HG03558 (cell line): ENCODE data around the gene ZYG11A.
"Not testable (repeated sequence)": the region's sequence is repeated elsewhere in the genome, so short reads cannot be mapped to it uniquely, and the experiment has no call there.

Experiments
- ATAC-seq: cut with Tn5 transposase; IDR thresholded peaks from one replicate; pipeline ENCODE4 v1.9.1; 2021; ENCODE audit warnings: moderate number of reproducible peaks; ENCODE audit not compliant: unreplicated experiment; ENCODE audit errors: extremely low read depth

Gene ZYG11A

DNA sequence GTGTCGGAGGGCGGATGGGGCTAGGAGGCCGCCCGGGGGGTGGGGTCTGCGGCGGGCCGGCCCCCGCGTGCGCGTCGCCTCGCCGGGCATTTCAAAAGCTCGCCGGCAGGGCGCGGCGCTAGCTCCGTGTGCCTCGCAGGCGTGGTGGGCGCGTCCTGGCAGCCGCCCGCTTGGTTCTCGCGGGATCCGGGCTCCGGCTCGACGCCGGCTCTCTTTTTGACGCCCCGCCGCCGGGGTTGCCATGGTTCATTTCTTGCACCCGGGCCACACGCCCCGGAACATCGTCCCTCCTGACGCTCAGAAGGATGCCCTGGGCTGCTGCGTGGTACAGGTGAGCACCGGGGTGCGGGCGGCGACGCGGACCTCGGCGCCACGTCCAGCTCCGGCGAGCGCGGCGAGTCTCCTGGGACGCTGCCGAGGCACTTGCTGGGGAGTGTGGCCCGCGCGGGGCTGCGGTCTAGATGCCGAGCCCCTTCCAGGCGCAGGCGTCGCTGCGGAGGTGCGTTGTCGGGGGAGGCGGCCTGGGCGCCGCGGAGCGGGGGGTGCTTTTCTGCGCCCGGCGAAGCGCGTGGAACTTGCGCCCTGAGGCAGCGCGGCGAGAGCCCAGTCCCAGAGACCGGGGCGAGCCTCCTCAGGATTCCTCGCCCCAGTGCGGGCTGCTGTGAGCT, at the start of gene ZYG11A:
ZYG11A (plus strand) TSS at position 118 of the 668 bp plus-strand sequence; CDS start at position 242, 124 bp downstream.
- ATAC-seq = no peak

DNA sequence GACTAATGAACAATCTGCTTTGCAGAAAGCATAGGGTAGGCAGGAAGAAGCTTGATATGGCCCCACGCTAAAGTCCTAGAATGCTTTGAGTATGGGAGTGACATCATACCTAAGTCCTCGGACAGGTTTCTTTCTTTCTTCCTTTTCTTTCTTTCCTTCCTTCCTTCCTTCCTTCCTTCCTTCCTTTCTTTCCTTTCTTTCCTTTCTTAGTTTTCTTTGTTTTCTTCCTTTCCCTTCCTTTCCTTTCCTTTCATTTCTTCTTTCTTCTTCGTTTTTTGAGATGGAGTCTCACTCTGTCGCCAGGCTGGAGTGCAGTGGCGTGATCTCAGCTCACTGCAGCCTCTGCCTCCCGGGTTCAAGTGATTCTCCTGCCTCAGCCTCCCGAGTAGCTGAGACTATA, 48.8 kb upstream of the ZYG11A start:
- not testable (repeated sequence) for ATAC-seq

DNA sequence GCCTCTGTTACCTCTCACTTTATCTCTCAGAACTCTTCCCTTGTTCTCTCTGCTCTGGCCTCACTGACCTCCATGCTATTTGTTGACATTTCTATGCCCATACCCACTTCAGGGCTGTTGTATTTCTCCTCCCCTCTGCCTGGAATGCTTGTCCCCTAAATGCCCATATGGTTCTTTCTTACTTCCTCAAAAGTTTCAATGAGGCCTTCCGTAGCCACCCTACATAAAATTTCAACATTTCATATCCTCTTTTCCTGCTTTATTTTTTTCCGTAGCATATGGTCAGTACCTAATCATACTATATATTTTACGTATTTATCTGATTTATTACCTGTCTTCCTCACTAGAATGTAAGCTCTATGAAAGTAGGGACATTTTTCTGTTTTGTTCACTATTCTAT, 47.1 kb upstream of the ZYG11A start:
- ATAC-seq = no peak

DNA sequence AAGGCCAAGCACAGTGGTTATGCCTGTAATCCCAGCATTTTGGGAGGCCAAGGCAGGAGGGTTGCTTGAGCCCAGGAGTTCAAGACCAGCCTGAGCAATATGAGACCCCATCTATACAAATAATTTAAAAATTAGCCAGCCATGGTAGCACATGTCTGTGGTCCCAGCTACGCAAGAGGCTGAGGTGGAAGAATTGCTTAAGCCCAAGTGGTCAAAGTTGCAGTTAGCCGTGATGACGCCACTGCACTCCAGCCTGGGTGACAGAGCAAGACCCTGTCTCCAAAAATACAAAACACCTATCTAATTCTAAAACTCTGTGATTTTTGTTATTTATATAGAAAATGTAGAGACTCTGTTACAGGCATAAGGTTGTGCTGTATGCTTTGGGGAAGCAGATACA, 44.2 kb upstream of the ZYG11A start:
- no peak for ATAC-seq

DNA sequence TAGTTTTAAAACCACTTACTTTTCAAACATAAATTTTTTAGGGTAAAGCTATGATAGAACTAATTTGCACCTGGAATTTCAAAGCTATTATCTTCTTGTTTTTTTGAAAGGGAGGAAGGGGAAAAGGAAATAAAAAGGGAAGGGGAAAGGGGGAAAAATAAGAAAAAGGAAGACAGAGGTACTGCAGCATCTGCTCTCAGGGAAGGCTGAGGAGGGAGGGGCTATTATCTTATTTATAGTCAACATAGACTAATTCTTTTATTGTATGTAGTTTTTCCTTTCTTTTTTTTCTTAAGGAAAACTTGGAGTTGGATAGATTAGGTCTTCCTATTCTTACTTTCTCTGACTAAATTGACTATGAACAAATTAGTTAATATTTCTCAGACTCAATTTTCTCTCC, 41.5 kb upstream of the ZYG11A start:
- no peak for ATAC-seq

DNA sequence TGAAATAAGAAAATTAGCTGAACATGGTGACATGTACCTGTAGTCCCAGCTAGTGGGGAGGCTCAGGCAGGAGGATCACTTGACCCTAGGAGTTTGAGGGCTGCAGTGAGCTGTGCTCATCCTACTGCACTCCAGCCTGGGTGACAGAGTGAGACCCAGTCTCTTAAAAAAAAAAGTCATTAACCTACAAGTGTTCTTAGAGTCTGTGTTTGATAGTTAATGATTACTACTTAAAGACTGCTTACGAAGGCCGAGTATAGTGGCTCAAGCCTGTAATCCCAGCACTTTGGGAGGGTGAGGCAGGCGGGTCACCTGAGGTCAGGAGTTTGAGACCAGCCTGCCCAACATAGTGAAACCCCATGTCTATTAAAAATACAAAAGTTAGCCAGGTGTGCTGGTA, 38.5 kb upstream of the ZYG11A start:
- ATAC-seq = not testable (repeated sequence)

DNA sequence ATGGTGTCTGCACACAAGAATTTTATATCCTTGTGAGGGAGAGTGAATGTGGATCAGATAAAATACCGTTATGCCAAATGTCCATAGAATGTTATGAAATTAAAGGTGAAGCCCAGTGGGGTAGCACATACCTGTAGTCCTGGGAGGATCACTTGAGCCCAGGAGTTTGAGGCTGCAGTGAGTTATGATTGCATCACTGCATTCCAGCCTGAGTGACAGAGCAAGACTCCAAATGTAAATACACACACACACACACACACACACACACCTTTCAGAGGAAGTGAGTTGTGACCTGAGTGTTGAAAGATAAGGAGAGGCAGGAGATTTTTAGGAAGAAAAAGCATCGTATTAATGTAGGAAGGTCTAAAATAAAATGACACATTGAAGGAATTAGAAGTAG, 28.1 kb upstream of the ZYG11A start:
- ATAC-seq = no peak

DNA sequence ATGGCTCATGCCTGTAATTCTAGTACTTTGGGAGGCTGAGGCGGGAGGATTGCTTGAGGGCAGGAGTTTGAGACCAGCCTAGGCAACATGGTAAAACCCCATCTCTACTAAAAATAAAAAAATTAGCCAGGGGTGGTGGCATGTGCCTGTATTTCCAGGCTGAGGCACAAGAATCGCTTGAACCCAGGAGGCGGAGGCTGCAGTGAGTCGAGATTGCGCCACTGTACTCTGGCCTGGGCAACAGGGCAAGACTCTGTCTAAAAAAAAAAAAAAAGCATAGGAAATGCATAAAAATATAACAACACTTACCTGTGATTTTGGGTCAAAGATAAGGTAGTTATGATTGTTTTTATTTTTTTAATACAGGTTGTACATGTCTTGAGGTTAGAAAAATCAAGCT, 21.7 kb upstream of the ZYG11A start:
- ATAC-seq = not testable (repeated sequence)

DNA sequence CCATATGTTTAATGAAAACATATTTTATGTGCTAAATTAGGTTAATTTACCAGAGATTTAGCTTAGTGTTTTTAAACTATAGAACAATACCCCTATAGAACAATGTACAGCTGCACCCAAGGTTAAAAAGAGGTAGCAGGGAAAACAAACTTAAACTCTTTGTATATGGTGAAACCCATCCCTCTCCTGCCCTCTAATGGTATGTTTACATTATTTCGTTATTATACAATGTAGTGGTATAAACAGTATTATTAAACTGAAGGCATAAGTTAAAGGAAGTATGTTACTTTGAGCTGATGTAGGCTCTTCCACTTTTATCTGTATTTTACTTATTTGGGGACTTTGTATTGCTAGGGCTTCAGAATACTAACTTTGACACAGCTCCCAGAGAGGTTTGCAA, 16.7 kb upstream of the ZYG11A start:
- no peak for ATAC-seq

DNA sequence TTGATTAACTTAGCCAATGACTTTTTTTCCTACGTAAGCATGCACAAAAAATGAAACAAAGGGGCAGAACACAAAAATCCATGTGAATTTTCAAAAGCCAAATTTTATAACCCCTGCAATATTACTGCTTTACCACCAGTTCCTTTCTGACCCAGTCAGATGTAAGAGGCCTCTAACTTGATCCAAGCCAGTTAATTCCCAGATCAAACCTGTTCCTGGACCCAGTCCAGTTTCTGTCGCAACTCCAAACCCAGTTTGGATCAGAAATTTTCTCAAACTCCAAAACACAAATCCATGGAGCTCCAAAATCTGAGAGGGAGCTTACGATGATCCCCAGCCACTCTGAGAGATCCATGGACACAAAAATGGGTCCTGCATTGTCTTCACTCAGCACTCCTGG, 7.8 kb upstream of the ZYG11A start:
- no peak for ATAC-seq

DNA sequence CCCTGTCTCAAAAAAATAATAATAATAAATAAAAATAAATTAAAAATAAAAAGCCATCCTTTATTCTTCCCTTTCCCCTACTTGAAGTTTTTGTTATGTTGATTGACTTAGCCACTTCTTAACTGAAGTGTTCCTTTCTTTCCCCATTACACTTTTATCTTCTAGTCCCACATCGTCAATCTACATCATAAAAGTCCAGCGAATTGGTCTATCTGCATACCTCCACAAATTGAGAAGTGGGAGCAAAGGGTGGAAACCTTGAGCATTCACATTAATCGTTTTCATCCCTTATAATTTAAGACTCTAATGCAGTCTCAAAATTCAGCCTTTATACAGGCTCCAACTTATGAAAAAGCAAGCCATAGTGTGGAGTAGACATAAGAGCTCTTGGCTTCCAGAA, 6.5 kb upstream of the ZYG11A start:
- no peak for ATAC-seq

DNA sequence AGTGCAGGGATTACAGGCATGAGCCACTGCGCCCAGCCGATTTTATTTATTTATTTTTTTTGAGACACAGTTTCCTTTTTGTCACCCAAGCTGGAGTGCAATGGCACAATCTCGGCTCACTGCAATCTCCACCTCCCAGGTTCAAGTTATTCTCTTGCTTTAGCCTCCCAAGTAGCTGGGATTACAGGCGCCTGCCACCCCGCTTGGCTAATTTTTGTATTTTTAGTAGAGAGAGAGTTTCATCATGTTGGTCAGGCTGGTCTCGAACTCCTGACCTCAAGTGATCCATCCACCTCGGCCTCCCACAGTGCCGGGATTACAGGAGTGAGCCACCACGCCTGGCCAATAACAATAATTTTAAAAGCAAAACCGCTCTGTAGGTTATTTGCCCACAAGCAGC, 3.4 kb upstream of the ZYG11A start:
- not testable (repeated sequence) for ATAC-seq

DNA sequence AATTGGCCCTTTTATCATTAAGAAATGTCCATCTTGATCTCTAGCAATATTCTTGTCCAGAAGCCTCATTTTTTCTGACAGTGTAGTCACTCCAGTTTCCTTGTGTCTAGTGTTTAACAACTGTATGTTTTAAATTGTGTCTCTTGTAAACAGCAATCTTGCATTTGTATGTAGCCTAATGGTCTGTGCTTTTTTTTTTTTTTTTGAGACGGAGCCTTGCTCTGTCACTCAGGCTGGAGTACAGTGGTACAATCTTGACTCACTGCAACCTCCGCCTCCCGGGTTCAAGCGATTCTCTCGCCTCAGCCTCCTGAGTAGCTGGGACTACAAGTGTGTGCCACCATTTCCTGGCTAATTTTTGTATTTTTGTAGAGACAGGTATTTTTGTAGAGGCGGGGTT, 2.6 kb downstream of the ZYG11A start:
- not testable (repeated sequence) for ATAC-seq

DNA sequence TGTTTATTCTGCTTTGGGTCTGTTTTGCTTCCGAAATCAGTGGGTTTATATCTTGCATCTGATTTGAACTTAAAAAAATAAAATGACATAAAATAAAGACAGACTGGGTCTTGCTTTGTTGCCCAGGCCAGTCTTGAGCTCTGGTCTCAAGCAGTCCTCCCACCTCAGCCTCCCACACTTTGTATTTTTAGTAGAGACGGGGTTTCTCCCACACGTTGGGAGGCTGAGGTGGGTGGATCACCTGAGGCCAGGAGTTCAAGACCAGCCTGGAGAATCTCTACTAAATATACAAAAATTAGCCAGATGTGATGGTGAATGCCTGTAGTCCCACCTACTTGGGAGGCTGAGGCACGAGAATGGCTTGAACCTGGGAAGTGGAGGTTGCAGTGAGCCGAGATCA, 5.9 kb downstream of the ZYG11A start:
- no peak for ATAC-seq

DNA sequence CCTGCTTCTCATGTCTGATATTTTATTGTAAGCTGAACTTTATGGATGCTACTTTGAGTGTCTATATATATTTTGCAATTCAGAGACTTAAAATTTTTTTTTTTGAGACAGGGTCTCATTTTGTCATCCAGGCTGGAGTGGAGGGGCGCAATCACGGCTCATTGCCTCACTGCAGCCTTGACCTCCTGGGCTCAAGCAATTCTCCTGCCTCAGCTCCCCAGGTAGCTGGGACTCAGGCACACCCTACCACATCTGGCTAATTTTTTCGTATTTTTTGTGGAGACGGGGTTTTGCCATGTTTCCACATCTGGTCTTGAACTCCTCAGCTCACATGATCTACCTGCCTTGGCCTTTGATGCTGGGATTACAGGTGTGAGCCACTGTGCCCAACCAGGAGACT, 8.4 kb downstream of the ZYG11A start:
- no peak for ATAC-seq

DNA sequence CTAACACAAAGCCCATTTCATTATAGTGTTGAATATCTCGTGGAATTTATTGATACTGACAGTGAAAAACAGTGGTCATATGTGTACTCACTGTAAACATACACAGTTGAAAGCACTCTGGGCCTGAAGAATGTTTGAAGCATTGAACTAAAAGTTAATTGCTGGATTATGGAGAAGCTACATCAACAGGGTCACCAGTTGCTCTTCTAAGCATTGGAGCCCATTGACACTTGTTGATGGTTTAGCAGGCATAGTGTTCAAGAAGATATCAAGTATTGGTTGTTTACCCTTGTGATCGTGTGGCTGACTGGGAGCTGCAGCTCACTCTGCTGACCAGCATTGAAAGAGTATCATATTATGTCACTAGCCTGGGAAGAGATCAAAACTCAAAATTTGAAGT, 10.3 kb downstream of the ZYG11A start:
- no peak for ATAC-seq

DNA sequence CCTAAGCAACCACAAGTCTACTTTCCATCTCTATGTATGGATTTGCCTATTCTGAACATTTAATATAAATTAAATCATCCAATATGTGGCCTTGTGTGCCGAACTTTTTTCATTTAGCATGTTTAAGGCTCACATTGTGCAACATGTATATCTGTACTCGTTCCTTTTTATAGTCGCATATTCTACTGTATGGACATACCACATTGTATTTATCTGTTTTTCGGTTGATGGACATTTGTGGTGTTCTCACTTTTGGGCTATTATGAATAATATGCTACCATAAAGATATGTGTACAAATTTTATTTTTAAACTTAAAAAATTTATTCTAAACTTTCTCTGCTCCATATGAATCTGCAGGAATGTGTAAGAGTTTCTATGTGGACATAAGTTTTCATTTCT, 13.0 kb downstream of the ZYG11A start:
- no peak for ATAC-seq

DNA sequence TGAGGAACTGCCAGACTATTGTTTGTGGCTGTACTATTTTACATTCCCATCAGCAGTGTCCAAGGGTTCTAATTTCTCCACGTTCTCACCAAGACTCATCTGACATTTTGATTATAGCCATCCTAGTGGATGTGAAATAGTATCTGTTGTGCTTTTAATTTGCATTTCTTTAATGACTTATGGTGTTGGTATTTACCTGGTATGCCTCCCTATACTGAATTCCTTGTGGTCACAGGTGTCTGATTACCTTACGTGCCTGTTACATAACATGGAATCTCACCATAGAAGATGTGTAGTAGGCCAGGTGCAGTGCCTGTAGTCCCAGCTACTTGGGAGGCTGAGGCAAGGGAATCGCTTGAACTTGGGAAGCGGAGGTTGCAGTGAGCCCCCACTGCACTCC, 13.5 kb downstream of the ZYG11A start:
- no peak for ATAC-seq

DNA sequence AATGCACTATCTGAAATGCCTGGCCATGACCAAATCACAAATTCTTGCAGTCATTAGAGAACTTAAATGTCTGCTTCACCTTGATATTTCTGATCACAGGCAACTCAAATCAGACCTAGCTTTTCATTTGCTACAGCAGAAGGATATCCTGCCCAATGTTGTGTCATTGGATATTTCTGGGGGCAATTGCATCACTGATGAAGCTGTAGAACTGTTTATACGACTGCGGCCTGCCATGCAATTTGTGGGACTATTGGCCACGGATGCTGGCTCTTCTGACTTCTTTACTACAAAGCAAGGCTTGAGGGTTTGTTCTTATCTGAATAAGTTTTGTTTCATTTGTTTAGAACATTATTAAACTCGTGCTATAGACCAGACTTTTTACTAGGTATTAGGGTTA, 14.9 kb downstream of the ZYG11A start:
- ATAC-seq = no peak

DNA sequence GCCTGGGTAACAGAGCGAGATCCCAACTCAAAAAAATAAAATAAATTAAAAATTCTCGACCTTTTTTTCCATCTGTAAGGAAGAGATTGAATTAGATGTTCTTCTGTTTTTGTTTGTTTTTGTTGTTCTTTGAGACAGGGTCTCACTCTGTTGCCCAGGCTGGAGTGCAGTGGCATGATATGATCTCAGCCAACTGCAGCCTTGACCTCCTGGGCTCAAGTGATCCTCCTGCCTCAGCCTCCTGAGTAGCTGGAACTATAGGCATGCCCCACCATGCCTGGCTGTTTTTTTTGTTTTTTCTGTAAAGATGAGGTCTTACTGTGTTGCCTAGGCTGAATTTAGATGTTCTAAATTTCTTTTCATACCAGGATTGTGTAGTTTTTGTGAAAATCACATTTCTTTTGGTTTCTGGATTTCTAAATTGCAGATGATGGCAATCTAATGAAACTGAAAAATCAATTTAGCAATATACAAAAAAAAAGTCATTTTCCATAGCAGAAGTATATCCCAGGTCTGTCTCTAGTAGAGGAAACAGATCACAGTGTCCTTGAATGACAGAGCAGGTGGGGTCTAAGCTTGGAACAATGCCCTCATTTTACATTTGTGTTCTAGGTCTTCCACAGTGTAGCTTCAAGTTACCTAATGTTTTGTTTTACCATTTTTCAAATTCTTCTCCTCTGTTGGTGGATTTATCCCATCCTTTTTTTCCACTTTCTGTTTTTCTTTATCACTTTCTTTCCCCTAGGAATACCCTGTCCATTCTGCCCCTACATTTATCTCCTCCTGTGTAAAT, 20.3 kb downstream of the ZYG11A start:
- no peak for ATAC-seq

DNA sequence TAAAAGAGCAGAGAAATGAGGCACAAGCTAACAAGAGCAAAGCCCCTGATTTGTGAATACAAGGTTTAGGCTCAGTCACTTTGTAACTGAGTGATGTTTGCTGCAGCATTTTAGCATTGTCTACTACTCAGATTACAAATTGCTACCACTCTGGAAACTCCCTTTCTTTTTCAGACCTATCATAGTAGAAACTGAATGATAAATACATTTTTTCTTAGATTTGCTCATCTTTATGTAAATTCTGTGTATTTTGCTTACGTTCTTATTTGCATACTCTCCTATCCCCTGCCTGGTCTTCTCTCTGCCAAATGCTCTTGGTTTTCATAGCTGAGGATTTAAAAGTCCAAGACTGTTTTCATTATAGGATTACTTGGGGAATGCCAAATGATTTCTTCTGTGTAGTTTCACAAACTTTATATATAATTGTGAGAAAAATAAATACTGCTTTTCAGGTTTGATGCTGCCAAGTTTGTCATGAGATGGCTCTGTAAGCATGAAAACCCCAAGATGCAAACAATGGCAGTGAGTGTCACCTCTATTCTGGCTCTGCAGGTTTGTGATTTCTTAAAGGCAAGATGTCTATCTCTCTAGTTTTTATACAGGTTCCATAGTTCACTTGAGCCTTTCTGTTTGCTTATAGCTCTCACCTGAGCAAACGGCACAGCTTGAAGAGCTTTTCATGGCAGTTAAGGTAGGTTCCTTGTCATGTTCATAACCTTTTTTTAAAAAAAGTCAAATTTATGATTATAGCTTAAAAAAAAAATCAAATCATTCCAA, 24.7 kb downstream of the ZYG11A start:
- ATAC-seq = peak; percentile 76
